ENCODE data around the gene AFAP1. TPM values are rescaled to one million over a fixed set of nuclear protein-coding genes. Genes with fewer than 3 reads are reported as not detected.

The AFAP1 gene
- total RNA-seq, 1 donor from 2014 or later = 6.7 TPM

DNA sequence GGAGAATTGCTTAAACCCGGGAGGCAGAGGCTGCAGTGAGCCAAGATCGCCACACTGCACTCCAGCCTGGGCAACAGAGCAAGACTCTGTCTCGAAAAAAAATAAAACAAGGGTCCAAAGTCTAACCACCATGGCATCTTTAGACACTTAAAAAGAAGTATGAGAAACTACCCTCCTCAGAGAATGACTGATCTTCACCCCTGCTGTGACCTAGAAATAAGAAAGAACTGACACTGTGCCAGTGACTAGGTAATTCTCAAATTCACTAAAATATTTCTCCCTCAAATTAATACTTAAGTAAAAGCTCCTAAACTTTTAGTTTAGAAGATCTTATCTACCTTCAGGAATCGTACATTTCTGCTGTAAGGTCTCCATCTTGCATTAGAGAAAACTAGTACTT, 80.3 kb downstream of the AFAP1 start:
- H3K4me3 ChIP-seq = no peak overlapping the region
- H3K9ac ChIP-seq = no peak overlapping the region
- peaks cover 13% of the 10 kb centered on the region for H3F3A ChIP-seq (ENCODE audit: low read depth)
- no peaks in the 10 kb centered on the region for H4K20me1 ChIP-seq (ENCODE audit: low read depth)
- H3K27me3 ChIP-seq = no peaks in the 10 kb centered on the region
- Mint-ChIP-seq H3K9me3 (peaks cover 9% of the 10 kb centered on the region), H3K4me1 (peaks cover 31% of the 10 kb centered on the region), H3K27me3 (ENCODE audit: insufficient read depth, low read depth) (peaks cover 5% of the 10 kb centered on the region), H3K36me3 (peaks cover 5% of the 10 kb centered on the region), H3K27ac (no peak overlapping the region), H3K4me3 (no peak overlapping the region)
- H3K4me2 ChIP-seq = no peak overlapping the region
- H3K36me3 ChIP-seq = no peaks in the 10 kb centered on the region
- H3K27ac ChIP-seq = no peak overlapping the region
- TF ChIP-seq EZH2phosphoT487 (IDR thresholded peaks at IDR 0.05) (no peak), EZH2 (IDR thresholded peaks at IDR 0.05) (no peak), CTCF (IDR thresholded peaks at IDR 0.05) (no peak)
- no peak overlapping the region for H2AFZ ChIP-seq (replicated peaks)
- H3K9me3 ChIP-seq (ENCODE audit: low read depth) = no peaks in the 10 kb centered on the region
- H3K4me1 ChIP-seq = peaks cover 26% of the 10 kb centered on the region
- H3K79me2 ChIP-seq (ENCODE audit: low read depth) = no peaks in the 10 kb centered on the region
- DNase-seq (ENCODE audit: low spot score) = no peak

DNA sequence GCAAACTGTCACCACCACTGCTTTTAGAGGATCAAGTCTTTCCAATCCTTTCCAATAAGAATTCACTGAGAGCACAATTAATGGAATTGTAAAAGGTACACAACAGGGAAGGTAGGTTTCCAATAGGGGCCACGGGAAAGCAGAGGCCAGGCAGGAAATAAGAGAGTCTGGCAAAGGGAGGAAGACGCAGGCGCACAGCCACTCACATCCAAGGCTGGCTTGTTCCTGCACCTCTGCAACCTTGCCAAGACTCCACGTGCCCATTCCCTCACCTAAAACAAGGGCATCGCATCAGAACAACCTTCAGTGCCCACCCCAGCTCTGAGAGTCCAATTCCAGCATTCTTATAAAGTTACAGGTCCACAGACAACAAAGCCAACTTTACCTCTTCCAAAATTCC, 81.2 kb downstream of the AFAP1 start:
- Mint-ChIP-seq H3K4me3 (no peak overlapping the region), H3K36me3 (peaks cover 12% of the 10 kb centered on the region), H3K27ac (peak overlapping the region; percentile 55), H3K27me3 (ENCODE audit: insufficient read depth, low read depth) (peaks cover 5% of the 10 kb centered on the region), H3K4me1 (peaks cover 30% of the 10 kb centered on the region), H3K9me3 (peaks cover 2% of the 10 kb centered on the region)
- H3K9ac ChIP-seq = no peak overlapping the region
- peaks cover 26% of the 10 kb centered on the region for H3K4me1 ChIP-seq
- H3K4me3 ChIP-seq = no peak overlapping the region
- no peaks in the 10 kb centered on the region for H4K20me1 ChIP-seq (ENCODE audit: low read depth)
- no peaks in the 10 kb centered on the region for H3K27me3 ChIP-seq
- TF ChIP-seq EZH2phosphoT487 (IDR thresholded peaks at IDR 0.05) (no peak), CTCF (IDR thresholded peaks at IDR 0.05) (no peak), EZH2 (IDR thresholded peaks at IDR 0.05) (no peak)
- no peaks in the 10 kb centered on the region for H3K9me3 ChIP-seq (ENCODE audit: low read depth)
- H3K79me2 ChIP-seq (ENCODE audit: low read depth) = no peaks in the 10 kb centered on the region
- H3K36me3 ChIP-seq = no peaks in the 10 kb centered on the region
- DNase-seq (ENCODE audit: low spot score) = no peak
- peaks cover 13% of the 10 kb centered on the region for H3F3A ChIP-seq (ENCODE audit: low read depth)
- no peak overlapping the region for H3K27ac ChIP-seq
- no peak overlapping the region for H3K4me2 ChIP-seq
- no peak overlapping the region for H2AFZ ChIP-seq (replicated peaks)

GRCh38 chr4:7857993-7858392, 81.7 kb downstream of the AFAP1 start:
- no peak overlapping the region for H3K4me3 Mint-ChIP-seq
- Histone ChIP-seq H3K9ac (no peak overlapping the region), H4K20me1 (ENCODE audit: low read depth) (no peaks in the 10 kb centered on the region), H3K4me3 (no peak overlapping the region), H3K27me3 (no peaks in the 10 kb centered on the region), H3K79me2 (ENCODE audit: low read depth) (no peaks in the 10 kb centered on the region), H3K9me3 (ENCODE audit: low read depth) (no peaks in the 10 kb centered on the region), H2AFZ (replicated peaks) (no peak overlapping the region), H3K36me3 (no peaks in the 10 kb centered on the region), H3K27ac (no peak overlapping the region), H3F3A (ENCODE audit: low read depth) (peaks cover 11% of the 10 kb centered on the region), H3K4me1 (peaks cover 22% of the 10 kb centered on the region), H3K4me2 (no peak overlapping the region)
- no peak overlapping the region for H3K27ac Mint-ChIP-seq
- peaks cover 25% of the 10 kb centered on the region for H3K4me1 Mint-ChIP-seq
- H3K9me3 Mint-ChIP-seq = no peaks in the 10 kb centered on the region
- H3K36me3 Mint-ChIP-seq = peaks cover 14% of the 10 kb centered on the region
- no peak for DNase-seq (ENCODE audit: low spot score)
- peaks cover 3% of the 10 kb centered on the region for H3K27me3 Mint-ChIP-seq (ENCODE audit: insufficient read depth, low read depth)
- TF ChIP-seq EZH2phosphoT487 (IDR thresholded peaks at IDR 0.05) (no peak), EZH2 (IDR thresholded peaks at IDR 0.05) (no peak), CTCF (IDR thresholded peaks at IDR 0.05) (no peak)

Measured in neural progenitor cell (in vitro differentiated cells).